HL-60 (cell line): ENCODE measurements around the gene RHOU.

Experiments
- CTCF ChIP-seq: IDR thresholded peaks from one replicate; pipeline ENCODE4 v1.5.1; 2011; ENCODE audit warnings: low read length, control low read depth, inconsistent platforms; ENCODE audit not compliant: insufficient read depth
- POLR2AphosphoS5 ChIP-seq: IDR thresholded peaks from 2 replicates; pipeline ENCODE4 v1.6.1; 2012; ENCODE audit warnings: low read depth
- REST ChIP-seq: IDR thresholded peaks from 2 replicates; pipeline ENCODE4 v1.6.1; 2012; ENCODE audit warnings: low read depth; ENCODE audit not compliant: insufficient replicate concordance
- SPI1 ChIP-seq: IDR thresholded peaks from 2 replicates; pipeline ENCODE4 v1.6.1; 2012; ENCODE audit warnings: low read depth, mild to moderate bottlenecking, borderline replicate concordance

DNA sequence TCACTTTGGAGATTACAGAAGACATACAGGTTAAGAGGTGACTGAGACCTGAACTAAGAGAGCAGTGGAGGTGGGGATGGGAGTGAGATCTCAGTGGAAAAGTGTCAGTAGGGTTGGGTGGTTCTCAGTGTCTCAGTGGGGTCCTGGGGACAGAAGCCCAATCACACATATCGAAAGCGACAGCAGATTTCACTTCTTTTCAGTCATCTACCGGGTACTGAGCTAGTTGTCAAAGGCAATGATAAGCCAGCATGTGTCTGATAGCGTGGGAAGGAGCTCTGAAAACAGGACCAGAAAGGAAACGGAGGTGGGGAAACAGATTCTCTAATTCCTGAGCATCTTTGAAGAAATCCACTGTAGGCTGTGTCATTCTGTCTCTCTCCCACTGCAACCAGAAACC, 59.5 kb downstream of the RHOU start:
- no peak for TF ChIP-seq CTCF
- no peak for TF ChIP-seq REST
- no peak for TF ChIP-seq POLR2AphosphoS5
- no peak for TF ChIP-seq SPI1
